Left kidney (tissue), 2 donors: ENCODE data around the gene TEN1. TPM values are rescaled to one million over a fixed set of nuclear protein-coding genes. Genes with fewer than 3 reads are reported as not detected.
"Not testable (repeated sequence)": the region's sequence is repeated elsewhere in the genome, so short reads cannot be mapped to it uniquely, and the experiment has no call there.

Experiments used
- DNase-seq: peaks from one replicate; pipeline ENCODE4 v3.0.0-alpha.2; 2013
- polyA plus RNA-seq: library from polyadenylated mRNA; unstranded; fragments of 120-200 nt; gene quantifications from one replicate; pipeline ENCODE4 v1.2.1, GENCODE V29; 2013; ENCODE audit not compliant: insufficient read length

Gene TEN1
- polyA plus RNA-seq, 1 donor: 24.7 TPM

GRCh38 chr17:75975187-75975586 lies 3.9 kb upstream of the TEN1 start:
- not testable (repeated sequence) for DNase-seq

GRCh38 chr17:75975757-75976174 lies 3.3 kb upstream of the TEN1 start:
- DNase-seq: no peak

DNA sequence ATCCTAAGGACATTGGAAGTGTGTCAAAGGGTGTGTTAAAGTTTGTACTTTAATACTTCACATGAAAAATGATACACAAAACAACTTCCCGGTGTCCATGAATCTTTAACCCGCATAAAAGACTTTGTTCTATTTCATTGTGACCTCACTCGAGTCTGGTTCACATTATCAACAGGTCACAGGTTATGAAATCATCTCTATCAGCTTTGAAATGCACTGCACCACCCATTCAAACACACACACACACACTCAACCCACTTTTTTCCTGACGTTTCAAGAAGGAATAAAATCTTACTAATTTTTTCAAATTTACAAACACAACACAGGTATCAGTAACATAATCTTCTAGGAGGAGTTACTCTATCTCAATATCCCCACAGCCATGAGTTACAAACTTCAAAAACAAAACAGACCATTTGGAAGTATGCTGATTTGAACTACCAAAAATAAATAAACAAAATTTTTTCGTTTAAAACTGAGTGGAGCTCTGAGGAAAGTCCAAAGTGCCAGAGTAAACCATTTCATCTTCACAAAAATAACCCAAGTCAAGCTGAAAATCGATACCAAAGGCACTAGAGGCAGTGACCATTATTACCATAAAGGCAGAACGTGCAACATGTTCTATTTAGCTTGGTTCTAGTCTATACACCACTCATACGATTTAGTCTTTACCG lies 2.7 kb upstream of the TEN1 start:
- DNase-seq: no peak

DNA sequence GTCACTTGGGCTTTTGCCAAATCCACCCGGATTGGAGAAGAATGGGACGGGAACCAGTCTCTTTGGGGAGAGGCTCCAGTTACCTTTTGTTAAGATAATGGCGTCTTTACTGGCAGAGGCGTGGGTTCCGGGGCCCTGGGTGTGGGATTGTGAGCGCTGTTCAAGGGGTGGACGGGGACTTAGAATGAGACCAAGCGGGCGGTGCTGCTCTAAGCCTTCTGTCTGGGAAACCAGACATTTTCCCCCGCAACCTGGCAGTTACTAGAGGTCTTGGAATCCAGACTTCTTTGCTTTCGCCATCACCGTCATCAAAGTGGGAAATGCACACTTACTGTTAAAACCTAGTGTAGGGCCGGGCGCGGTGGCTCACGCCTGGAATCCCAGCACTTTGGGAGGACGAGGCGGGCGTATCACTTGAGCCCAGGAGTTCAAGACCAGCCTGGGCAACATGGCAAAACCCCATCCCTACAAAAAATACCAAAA lies 706 bp downstream of the TEN1 start:
- no peak for DNase-seq

- DNase-seq: no peak
Measured at GRCh38 chr17:75980188-75981018, 1.4 kb downstream of the TEN1 start.

DNA sequence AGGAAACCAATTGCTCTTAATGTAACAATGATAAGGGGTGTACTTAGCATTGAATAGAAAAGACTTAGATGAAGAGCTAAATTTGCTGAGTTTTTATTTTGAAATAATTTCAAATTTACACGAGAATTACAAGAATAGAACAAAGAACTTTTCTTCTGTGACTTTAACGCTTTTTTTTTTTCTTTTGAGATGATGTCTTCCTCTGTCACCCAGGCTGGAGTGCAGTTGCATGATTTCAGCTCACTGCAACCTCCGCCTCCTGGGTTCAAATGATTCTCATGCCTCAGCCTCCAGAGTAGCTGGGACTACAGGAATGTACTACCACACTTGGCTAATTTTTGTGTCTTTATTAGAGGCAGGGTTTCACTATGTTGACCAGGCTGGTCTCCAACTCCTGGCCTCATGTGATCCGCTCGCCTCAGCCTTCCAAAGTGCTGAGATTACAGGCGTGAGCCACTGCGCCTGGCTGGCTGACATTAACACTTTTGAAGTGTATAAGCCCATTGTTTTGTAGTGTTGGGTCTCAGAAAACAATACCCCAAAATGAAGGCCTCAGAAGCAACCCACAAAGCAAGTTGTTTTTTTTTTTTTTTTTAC lies 2.1 kb downstream of the TEN1 start:
- DNase-seq: no peak

GRCh38 chr17:75983501-75984181 lies 4.6 kb downstream of the TEN1 start:
- no peak for DNase-seq

DNA sequence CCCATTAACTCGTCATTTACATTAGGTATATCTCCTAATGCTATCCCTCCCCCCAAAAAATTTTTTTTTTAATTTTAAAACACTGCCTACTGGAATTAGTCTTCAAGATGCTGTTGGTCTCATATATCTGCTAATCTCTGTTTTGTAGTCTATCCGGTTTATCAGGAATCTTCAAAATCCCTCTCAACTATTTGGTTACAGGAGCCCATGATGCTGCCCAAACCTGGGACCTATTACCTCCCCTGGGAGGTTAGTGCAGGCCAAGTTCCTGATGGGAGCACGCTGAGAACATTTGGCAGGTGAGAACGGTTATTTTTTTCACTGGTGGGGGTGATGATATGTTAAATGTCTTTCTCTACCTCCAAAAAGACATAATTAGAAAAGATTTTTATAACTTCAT lies 6.9 kb downstream of the TEN1 start:
- DNase-seq: no peak

DNA sequence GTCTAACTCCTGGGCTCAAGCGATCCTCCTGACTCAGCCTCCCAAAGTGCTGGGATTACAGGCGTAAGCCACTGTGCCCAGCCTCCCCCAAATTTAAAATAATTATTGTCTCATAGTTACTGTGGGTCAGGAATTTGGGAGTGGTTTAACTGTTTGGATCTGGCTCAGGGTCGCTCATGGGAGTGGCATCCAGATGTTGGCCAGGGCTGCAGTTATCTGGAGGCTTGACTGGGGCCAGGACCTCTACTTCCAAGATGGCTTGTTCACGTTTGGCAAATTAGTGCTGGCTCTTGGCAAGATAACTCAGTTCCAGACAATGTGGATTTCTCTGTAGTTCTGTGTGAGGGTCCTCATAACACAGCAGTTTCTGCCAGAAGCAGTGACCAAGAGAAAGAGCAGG lies 8.0 kb downstream of the TEN1 start:
- no peak for DNase-seq

GRCh38 chr17:75991396-75991795 lies 12.4 kb downstream of the TEN1 start:
- no peak for DNase-seq

GRCh38 chr17:75994802-75995370 lies 15.8 kb downstream of the TEN1 start:
- DNase-seq: no peak

DNA sequence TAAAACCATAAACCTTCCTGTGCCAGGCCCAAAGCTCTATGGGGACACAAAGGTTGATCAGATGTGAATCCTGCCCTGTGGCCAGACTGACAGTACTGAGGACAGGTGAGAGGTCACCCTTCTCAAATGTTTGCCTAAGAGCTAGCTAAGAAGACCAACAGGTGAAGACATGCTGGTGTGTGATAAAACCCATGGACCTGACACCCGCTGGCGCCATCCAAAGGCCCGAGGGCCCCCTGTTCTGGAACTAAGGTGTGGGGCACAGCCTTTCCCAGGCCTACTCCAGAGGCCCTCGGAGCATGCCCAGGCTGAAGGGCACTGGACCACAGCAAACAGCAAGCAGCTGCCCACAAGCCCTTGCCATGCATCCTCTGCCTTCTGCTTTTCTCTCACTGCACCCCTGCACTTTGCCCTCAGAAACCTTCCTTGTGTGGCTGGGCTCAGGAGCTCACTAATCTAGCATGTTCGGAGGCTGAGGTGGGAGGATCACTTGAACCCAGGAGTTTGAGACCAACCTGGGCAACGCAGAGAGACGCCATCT lies 16.4 kb downstream of the TEN1 start:
- DNase-seq: no peak

GRCh38 chr17:75996665-75997590 lies 17.9 kb downstream of the TEN1 start:
- no peak for DNase-seq

DNA sequence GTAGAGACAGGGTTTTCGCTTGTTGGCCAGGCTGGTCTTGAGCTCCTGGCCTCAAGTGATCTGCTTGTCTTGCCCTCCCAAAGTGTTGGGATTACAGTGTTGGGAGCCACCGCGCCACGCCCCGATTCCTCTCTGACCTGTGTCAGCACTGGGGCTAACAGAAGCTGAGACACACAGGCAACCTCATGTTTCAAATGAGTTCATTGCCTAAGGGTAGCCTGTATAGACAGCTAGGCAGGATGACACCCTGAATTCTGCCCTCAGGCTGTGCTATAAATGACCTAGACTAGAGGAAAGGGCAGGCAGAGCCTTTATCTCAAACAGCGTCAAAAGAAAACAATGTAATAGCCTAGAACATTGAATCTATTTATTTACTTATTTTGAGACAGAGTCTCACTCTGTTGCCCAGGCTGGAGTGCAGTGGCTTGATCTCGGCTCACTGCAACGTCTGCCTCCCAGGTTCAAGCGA lies 19.3 kb downstream of the TEN1 start:
- no peak for DNase-seq

DNA sequence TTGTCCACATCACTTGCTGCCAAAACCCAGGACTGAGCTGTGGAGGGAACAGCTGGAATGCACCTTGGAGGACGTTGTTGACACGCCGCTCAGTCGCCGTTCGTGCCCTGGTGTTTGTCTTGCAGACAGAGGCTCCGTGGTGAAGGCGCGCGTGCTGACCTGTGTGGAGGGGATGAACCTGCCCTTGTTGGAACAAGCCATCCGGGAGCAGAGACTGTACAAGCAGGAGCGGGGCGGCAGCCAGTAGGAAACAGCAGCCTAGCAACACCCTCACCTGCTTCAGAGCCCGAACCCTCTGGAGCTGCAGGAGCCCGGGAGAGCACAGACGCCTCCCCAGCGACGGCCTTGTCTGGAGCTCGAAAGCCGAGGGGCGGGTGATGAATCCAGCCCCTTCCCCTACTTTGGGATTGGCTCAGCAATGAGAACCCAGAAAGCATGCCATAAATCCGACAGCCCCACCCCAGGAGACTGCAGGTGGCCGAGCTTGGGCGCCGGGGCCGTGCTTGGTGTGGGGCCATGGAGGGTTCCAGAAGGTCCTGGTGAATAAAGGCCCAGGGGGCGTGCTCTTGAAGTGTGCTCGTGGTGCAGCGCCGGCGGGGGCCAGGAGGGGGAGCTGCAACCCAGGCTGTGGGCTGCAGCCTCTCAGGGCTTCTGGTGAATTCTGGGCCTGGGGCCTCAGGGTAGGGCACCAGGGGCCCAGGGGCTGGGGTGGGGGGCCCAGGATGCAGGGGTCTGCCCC lies 21.1 kb downstream of the TEN1 start:
- no peak for DNase-seq

- DNase-seq: no peak
Measured at GRCh38 chr17:76000755-76001521, 21.9 kb downstream of the TEN1 start, which contains the start of gene CDK3. TSS of gene CDK3 (plus strand) at chr17:76000855. CDS start at chr17:76001426, 571 bp downstream.

GRCh38 chr17:76002100-76002499 lies 23.1 kb downstream of the TEN1 start:
- DNase-seq: no peak

GRCh38 chr17:76003915-76004314 lies 24.9 kb downstream of the TEN1 start:
- DNase-seq: no peak

DNA sequence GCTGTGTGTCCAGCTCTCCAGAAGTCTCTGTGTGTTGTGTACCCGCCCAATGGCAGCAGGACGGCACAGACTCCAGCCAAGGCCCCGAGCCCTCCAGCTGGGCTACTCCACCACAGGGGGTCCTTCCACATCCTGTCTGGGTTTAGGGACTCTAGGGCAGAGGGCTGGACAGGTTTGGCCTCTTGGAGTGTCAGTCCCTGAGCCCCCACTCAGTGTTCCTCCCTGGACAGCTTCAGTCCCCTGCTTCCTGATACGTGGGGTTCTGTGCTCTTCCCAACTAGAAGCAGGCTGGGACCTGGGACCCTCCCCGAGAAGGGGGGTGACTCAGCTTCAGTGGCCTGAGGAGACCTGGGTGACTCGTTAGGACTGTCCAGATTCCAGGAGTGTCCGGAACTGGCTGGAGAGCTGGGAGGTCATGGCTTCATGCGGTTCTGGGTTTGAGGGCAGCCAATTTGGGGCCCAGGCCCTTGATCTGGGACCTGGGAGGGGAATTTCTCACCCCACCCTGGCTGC lies 25.8 kb downstream of the TEN1 start:
- DNase-seq: no peak
